Measurements from ENCODE around the gene LARP4B. TPM values are rescaled to one million over a fixed set of nuclear protein-coding genes. Genes with fewer than 3 reads are reported as not detected.

LARP4B gene
- total RNA-seq, 1 donor from 2014 or later = 33.1 TPM

GRCh38 chr10:834493-834892 lies 97.0 kb downstream of the LARP4B start:
- Mint-ChIP-seq H3K4me1 (no peaks in the 10 kb centered on the region), H3K36me3 (peaks cover 51% of the 10 kb centered on the region), H3K9me3 (no peaks in the 10 kb centered on the region), H3K27me3 (ENCODE audit: insufficient read depth, low read depth) (no peaks in the 10 kb centered on the region), H3K27ac (no peak overlapping the region), H3K4me3 (no peak overlapping the region)
- no peak overlapping the region for H3K4me2 ChIP-seq
- peaks cover 5% of the 10 kb centered on the region for H4K20me1 ChIP-seq (ENCODE audit: low read depth)
- TF ChIP-seq EZH2phosphoT487 (IDR thresholded peaks at IDR 0.05) = no peak
- TF ChIP-seq EZH2 (IDR thresholded peaks at IDR 0.05) = no peak
- TF ChIP-seq, protein P1, sequence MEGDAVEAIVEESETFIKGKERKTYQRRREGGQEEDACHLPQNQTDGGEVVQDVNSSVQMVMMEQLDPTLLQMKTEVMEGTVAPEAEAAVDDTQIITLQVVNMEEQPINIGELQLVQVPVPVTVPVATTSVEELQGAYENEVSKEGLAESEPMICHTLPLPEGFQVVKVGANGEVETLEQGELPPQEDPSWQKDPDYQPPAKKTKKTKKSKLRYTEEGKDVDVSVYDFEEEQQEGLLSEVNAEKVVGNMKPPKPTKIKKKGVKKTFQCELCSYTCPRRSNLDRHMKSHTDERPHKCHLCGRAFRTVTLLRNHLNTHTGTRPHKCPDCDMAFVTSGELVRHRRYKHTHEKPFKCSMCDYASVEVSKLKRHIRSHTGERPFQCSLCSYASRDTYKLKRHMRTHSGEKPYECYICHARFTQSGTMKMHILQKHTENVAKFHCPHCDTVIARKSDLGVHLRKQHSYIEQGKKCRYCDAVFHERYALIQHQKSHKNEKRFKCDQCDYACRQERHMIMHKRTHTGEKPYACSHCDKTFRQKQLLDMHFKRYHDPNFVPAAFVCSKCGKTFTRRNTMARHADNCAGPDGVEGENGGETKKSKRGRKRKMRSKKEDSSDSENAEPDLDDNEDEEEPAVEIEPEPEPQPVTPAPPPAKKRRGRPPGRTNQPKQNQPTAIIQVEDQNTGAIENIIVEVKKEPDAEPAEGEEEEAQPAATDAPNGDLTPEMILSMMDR (IDR thresholded peaks at IDR 0.05) = no peak
- no peaks in the 10 kb centered on the region for H3K9me3 ChIP-seq (ENCODE audit: low read depth)
- no peaks in the 10 kb centered on the region for H3F3A ChIP-seq (ENCODE audit: low read depth)
- no peak overlapping the region for H2AFZ ChIP-seq (replicated peaks)
- H3K4me1 ChIP-seq = no peaks in the 10 kb centered on the region
- peaks cover 38% of the 10 kb centered on the region for H3K79me2 ChIP-seq (ENCODE audit: low read depth)
- no peak overlapping the region for H3K4me3 ChIP-seq
- no peaks in the 10 kb centered on the region for H3K27me3 ChIP-seq
- H3K9ac ChIP-seq = no peak overlapping the region
- H3K27ac ChIP-seq = no peak overlapping the region
- no peak for DNase-seq (ENCODE audit: low spot score)
- peaks cover 4% of the 10 kb centered on the region for H3K36me3 ChIP-seq

DNA sequence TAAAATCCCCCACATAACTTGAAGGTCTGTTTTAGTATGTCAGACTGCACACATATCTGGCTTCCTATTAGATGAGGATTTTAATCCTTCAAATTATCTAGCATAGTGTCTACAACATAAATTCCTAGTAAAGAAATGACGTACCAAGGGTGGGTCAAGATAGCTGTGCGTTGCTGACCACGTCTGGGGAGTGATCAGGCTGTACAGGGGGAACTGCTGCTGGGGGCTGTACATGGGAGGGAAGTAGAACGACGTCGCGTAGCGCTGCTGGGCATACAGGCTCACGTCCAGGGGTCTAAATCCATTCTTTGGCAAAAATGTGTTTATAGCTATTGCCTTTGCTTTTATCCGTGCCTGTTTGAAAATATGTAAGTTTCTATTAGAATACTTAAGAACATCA lies 102.3 kb downstream of the LARP4B start:
- H2AFZ ChIP-seq (replicated peaks) = no peak overlapping the region
- peaks cover 12% of the 10 kb centered on the region for H3K79me2 ChIP-seq (ENCODE audit: low read depth)
- Mint-ChIP-seq H3K4me3 (no peak overlapping the region), H3K36me3 (peaks cover 53% of the 10 kb centered on the region), H3K4me1 (no peaks in the 10 kb centered on the region), H3K27ac (no peak overlapping the region), H3K27me3 (ENCODE audit: insufficient read depth, low read depth) (no peaks in the 10 kb centered on the region), H3K9me3 (no peaks in the 10 kb centered on the region)
- peaks cover 3% of the 10 kb centered on the region for H3F3A ChIP-seq (ENCODE audit: low read depth)
- no peaks in the 10 kb centered on the region for H3K4me1 ChIP-seq
- no peaks in the 10 kb centered on the region for H3K9me3 ChIP-seq (ENCODE audit: low read depth)
- no peak for TF ChIP-seq EZH2phosphoT487 (IDR thresholded peaks at IDR 0.05)
- TF ChIP-seq EZH2 (IDR thresholded peaks at IDR 0.05) = no peak
- TF ChIP-seq, protein P1 (IDR thresholded peaks at IDR 0.05) = no peak
- no peak overlapping the region for H3K4me3 ChIP-seq
- H3K4me2 ChIP-seq = no peak overlapping the region
- no peak for DNase-seq (ENCODE audit: low spot score)
- no peak overlapping the region for H3K9ac ChIP-seq
- no peak overlapping the region for H3K27ac ChIP-seq
- H4K20me1 ChIP-seq (ENCODE audit: low read depth) = peaks cover 24% of the 10 kb centered on the region
- H3K36me3 ChIP-seq = peaks cover 8% of the 10 kb centered on the region
- H3K27me3 ChIP-seq = no peaks in the 10 kb centered on the region

DNA sequence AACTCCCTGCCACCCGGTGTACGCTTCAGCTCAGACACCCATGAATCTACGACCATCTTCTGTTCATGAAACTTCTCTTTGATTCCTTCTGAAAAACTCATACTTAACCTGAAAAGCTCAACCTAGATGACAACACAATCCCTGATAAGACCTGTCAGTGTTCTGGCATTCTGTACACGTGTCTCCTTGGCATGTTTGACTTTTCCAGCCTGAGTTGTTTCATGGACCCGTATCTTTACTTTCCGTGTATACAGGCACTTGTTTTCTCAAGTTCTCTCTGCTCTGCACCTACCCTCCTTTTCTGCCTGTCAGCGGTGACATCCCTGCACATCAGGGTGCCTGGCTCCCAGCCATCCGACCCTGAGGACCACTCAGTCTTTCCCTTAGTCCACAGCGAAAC lies 103.3 kb downstream of the LARP4B start:
- Histone ChIP-seq H3K4me2 (no peak overlapping the region), H3K79me2 (ENCODE audit: low read depth) (peaks cover 4% of the 10 kb centered on the region), H2AFZ (replicated peaks) (no peak overlapping the region), H3F3A (ENCODE audit: low read depth) (peaks cover 3% of the 10 kb centered on the region), H3K36me3 (peaks cover 8% of the 10 kb centered on the region), H3K9me3 (ENCODE audit: low read depth) (no peaks in the 10 kb centered on the region), H3K4me1 (no peaks in the 10 kb centered on the region), H3K4me3 (no peak overlapping the region), H4K20me1 (ENCODE audit: low read depth) (peaks cover 24% of the 10 kb centered on the region), H3K27ac (no peak overlapping the region), H3K27me3 (no peaks in the 10 kb centered on the region), H3K9ac (no peak overlapping the region)
- Mint-ChIP-seq H3K4me1 (no peaks in the 10 kb centered on the region), H3K4me3 (no peak overlapping the region), H3K27ac (no peak overlapping the region), H3K9me3 (no peaks in the 10 kb centered on the region), H3K36me3 (peaks cover 52% of the 10 kb centered on the region), H3K27me3 (ENCODE audit: insufficient read depth, low read depth) (no peaks in the 10 kb centered on the region)
- no peak for DNase-seq (ENCODE audit: low spot score)
- TF ChIP-seq, protein P1 (IDR thresholded peaks at IDR 0.05) = no peak
- no peak for TF ChIP-seq EZH2 (IDR thresholded peaks at IDR 0.05)

Measured in neural progenitor cell (in vitro differentiated cells).